Mesendoderm (in vitro differentiated cells): ENCODE data around the gene MROH2A.
A peak's percentile ranks its signal among the peaks of the same experiment; 100 is the strongest.

Experiments used
- DNase-seq: peaks from one replicate; pipeline ENCODE4 v3.0.0; 2013
- H2AK5ac ChIP-seq: 2 replicates; pipeline ENCODE4 v1.6.1; 2013; ENCODE audit warnings: low read length, inconsistent platforms
- H2BK120ac ChIP-seq: 2 replicates; pipeline ENCODE4 v1.6.1; 2013; ENCODE audit warnings: low read depth, mild to moderate bottlenecking, low read length, moderate library complexity, mixed read lengths
- H2BK15ac ChIP-seq: replicated peaks from 2 replicates; pipeline ENCODE4 v1.6.1; 2013; ENCODE audit warnings: low read depth, mild to moderate bottlenecking, moderate library complexity
- H2BK5ac ChIP-seq: 2 replicates; pipeline ENCODE4 v1.6.1; 2013; ENCODE audit warnings: low read length, inconsistent platforms
- H3K18ac ChIP-seq: 2 replicates; pipeline ENCODE4 v1.6.1; 2013; ENCODE audit warnings: mild to moderate bottlenecking, low read length, mixed read lengths
- H3K23ac ChIP-seq: one replicate; pipeline ENCODE4 v1.6.1; 2013; ENCODE audit warnings: low read length
- H3K27ac ChIP-seq: 2 replicates; pipeline ENCODE4 v1.5.1; 2013; ENCODE audit warnings: low read depth, mild to moderate bottlenecking, inconsistent platforms, low read length, moderate library complexity
- H3K27me3 ChIP-seq: 2 replicates; pipeline ENCODE4 v1.6.1; 2013; ENCODE audit warnings: low read length, control low read depth, mild to moderate bottlenecking, inconsistent platforms; ENCODE audit not compliant: insufficient read depth, poor library complexity
- H3K36me3 ChIP-seq: 2 replicates; pipeline ENCODE4 v1.6.1; 2013; ENCODE audit warnings: low read length, inconsistent platforms; ENCODE audit not compliant: control insufficient read depth, insufficient read depth
- H3K4ac ChIP-seq: one replicate; pipeline ENCODE4 v1.6.1; 2013; ENCODE audit warnings: low read depth, mild to moderate bottlenecking, low read length, moderate library complexity
- H3K4me1 ChIP-seq: 2 replicates; pipeline ENCODE4 v1.6.1; 2013; ENCODE audit warnings: low read depth, low read length, inconsistent platforms; ENCODE audit not compliant: control insufficient read depth
- H3K4me2 ChIP-seq: 2 replicates; pipeline ENCODE4 v1.6.1; 2013; ENCODE audit warnings: low read length
- H3K4me3 ChIP-seq: 2 replicates; pipeline ENCODE4 v1.5.1; 2013; ENCODE audit warnings: mild to moderate bottlenecking, low read length
- H3K56ac ChIP-seq: one replicate; pipeline ENCODE4 v1.6.1; 2013; ENCODE audit warnings: low read length
- H3K79me1 ChIP-seq: 2 replicates; pipeline ENCODE4 v1.6.1; 2013; ENCODE audit warnings: low read length, inconsistent platforms
- H3K79me2 ChIP-seq: 2 replicates; pipeline ENCODE4 v1.6.1; 2013; ENCODE audit warnings: mild to moderate bottlenecking, low read length; ENCODE audit not compliant: control insufficient read depth, insufficient read depth
- H3K9ac ChIP-seq: 2 replicates; pipeline ENCODE4 v1.6.1; 2013; ENCODE audit warnings: low read length, inconsistent platforms
- H4K5ac ChIP-seq: one replicate; pipeline ENCODE4 v1.6.1; 2013; ENCODE audit warnings: low read length
- H4K8ac ChIP-seq: one replicate; pipeline ENCODE4 v1.6.1; 2013; ENCODE audit warnings: low read depth, mild to moderate bottlenecking, control low read depth, low read length, moderate library complexity
- WGBS: extraction: QIAGEN DNeasy Blood & Tissue Kit; methylation state at CpG from one replicate; pipeline ENCODE4 v1.1.7; 2013; ENCODE audit warnings: low lambda C conversion rate, missing lambda C conversion rate; ENCODE audit not compliant: insufficient coverage; ENCODE audit errors: extremely low coverage; 5-methylcytosine and 5-hydroxymethylcytosine counted together

MROH2A gene

DNA sequence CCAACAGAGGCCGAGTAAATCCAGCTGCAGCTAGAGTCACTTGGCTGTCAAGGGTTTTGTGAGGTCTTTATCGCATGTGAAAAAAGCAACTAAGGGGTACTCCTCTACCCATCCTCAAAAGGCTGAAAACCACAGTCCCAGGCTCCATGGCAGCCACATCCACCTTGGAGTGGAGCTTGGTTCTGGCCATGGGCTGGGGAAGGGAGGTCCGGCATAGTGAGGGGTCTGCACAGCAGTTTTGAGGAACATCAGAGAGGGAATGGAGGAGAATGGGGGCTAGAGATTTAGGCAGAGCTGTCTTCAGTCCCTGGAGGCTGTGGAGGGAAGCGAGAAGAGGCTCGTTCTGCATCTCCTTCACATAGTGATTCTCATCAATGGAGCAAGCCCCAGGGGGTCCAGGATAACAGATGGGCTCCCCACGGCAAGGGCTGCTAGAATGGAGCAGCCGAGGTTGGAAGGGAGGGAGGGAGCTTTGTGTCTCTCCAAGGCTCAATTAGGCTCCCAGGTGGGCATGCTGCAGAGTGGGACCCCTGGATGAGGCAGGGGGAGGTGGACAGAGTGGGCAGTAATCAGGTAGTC, 21.0 kb downstream of the MROH2A start:
- no peaks in the 10 kb centered on the region for H3K79me1 ChIP-seq
- no peak overlapping the region for H2BK15ac ChIP-seq
- no peak overlapping the region for H2BK5ac ChIP-seq
- no peak overlapping the region for H3K56ac ChIP-seq
- H3K79me2 ChIP-seq: no peaks in the 10 kb centered on the region
- no peak overlapping the region for H3K18ac ChIP-seq
- H2BK120ac ChIP-seq: no peak overlapping the region
- no peak overlapping the region for H4K5ac ChIP-seq
- no peak overlapping the region for H3K9ac ChIP-seq
- DNase-seq: peak; percentile 3
- no peak overlapping the region for H3K4ac ChIP-seq
- H3K4me2 ChIP-seq: no peak overlapping the region
- no peak overlapping the region for H3K4me3 ChIP-seq
- H4K8ac ChIP-seq: no peak overlapping the region
- H3K27me3 ChIP-seq: no peaks in the 10 kb centered on the region
- no peak overlapping the region for H3K23ac ChIP-seq
- no peak overlapping the region for H2AK5ac ChIP-seq
- H3K27ac ChIP-seq: no peak overlapping the region
- no peaks in the 10 kb centered on the region for H3K36me3 ChIP-seq
- no CpG with 5 or more reads among the region's 7 CpGs for WGBS
- no peaks in the 10 kb centered on the region for H3K4me1 ChIP-seq

GRCh38 chr2:233799716-233800115, 21.6 kb downstream of the MROH2A start:
- Histone ChIP-seq H3K56ac (no peak overlapping the region), H3K27me3 (no peaks in the 10 kb centered on the region), H3K4me3 (no peak overlapping the region), H3K36me3 (no peaks in the 10 kb centered on the region), H2BK15ac (no peak overlapping the region), H2BK120ac (no peak overlapping the region), H2BK5ac (no peak overlapping the region), H4K8ac (no peak overlapping the region), H4K5ac (no peak overlapping the region), H3K9ac (no peak overlapping the region), H3K4me2 (no peak overlapping the region), H3K79me1 (no peaks in the 10 kb centered on the region), H3K23ac (no peak overlapping the region), H3K4me1 (no peaks in the 10 kb centered on the region), H3K4ac (no peak overlapping the region), H3K27ac (no peak overlapping the region), H3K18ac (no peak overlapping the region), H2AK5ac (no peak overlapping the region), H3K79me2 (no peaks in the 10 kb centered on the region)
- no CpG with 5 or more reads among the region's 5 CpGs for WGBS
- DNase-seq: no peak

DNA sequence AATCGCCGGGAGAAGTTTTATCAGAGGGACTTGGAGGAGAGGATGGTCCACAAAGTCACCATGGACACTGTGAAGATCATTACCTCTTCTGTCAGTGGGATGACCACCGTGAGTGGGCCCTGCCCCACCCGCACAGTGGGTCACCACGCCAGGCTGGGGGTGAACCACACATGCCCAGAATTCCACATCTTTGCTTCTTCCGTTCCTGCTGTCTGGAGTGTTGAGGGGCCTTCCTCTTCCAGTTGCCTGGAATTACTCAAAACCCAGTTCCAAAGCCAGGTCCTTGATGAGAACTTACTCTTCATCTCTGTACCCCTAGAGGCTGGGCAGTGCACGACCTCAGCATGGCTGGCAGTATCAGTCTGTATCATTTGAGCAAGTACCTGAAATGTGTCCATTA, 22.1 kb downstream of the MROH2A start:
- no peak overlapping the region for H3K9ac ChIP-seq
- no peaks in the 10 kb centered on the region for H3K27me3 ChIP-seq
- no peaks in the 10 kb centered on the region for H3K79me2 ChIP-seq
- H3K23ac ChIP-seq: no peak overlapping the region
- no peak overlapping the region for H4K5ac ChIP-seq
- H4K8ac ChIP-seq: no peak overlapping the region
- no CpG with 5 or more reads among the region's 7 CpGs for WGBS
- no peak overlapping the region for H3K56ac ChIP-seq
- H3K36me3 ChIP-seq: no peaks in the 10 kb centered on the region
- no peak overlapping the region for H3K4me2 ChIP-seq
- DNase-seq: no peak
- H3K4me1 ChIP-seq: no peaks in the 10 kb centered on the region
- H2BK5ac ChIP-seq: no peak overlapping the region
- H3K4me3 ChIP-seq: no peak overlapping the region
- no peak overlapping the region for H3K27ac ChIP-seq
- H3K18ac ChIP-seq: no peak overlapping the region
- no peak overlapping the region for H2BK15ac ChIP-seq
- H3K79me1 ChIP-seq: no peaks in the 10 kb centered on the region
- H2BK120ac ChIP-seq: no peak overlapping the region
- no peak overlapping the region for H2AK5ac ChIP-seq
- H3K4ac ChIP-seq: no peak overlapping the region

DNA sequence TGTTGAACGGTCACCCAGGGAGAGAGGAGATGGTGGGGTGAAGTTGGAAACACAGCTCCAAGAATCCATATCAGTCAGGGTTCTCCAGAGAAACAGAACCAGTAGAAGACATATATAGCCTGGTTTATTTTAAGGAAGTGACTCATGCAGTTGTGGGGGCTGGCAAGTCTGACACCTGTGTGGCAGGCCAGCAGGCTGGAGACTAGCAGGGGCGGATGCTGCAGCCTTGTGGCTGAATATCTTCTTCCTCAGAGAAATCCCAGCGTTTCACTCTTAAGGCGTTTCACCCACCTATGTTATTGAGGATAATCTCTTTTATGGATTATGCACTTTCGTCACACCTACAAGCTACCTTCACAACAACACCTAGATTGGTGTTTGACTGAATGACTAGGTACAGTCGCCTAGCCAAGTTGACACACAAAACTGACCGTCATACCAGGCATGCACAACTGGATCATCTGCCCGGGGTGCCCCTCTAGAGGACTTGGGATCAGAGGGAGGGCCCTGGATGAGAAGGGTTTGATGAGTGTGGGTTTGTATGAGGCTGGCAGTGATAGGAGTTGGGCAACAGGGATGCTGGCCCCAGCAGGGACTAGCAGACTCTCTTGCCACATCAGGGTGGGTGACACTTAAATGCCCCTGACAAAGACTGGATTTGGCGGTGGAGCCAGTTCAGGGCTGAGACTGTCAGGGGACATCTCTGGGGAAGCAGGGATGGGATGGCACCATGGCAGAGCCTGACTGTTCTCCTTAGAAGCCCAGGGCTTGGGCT, 23.4 kb downstream of the MROH2A start:
- Histone ChIP-seq H3K27me3 (no peaks in the 10 kb centered on the region), H3K79me2 (no peaks in the 10 kb centered on the region), H4K5ac (no peak overlapping the region), H2BK5ac (no peak overlapping the region), H3K18ac (no peak overlapping the region), H2BK15ac (no peak overlapping the region), H3K4me3 (no peak overlapping the region), H3K27ac (no peak overlapping the region), H3K56ac (no peak overlapping the region), H2AK5ac (no peak overlapping the region), H3K79me1 (no peaks in the 10 kb centered on the region), H3K36me3 (no peaks in the 10 kb centered on the region), H3K9ac (no peak overlapping the region), H4K8ac (no peak overlapping the region), H3K4ac (no peak overlapping the region), H3K23ac (no peak overlapping the region), H2BK120ac (no peak overlapping the region), H3K4me2 (no peak overlapping the region), H3K4me1 (no peaks in the 10 kb centered on the region)
- WGBS: no CpG with 5 or more reads among the region's 9 CpGs
- DNase-seq: peak; percentile 58

- Histone ChIP-seq H3K4me1 (no peaks in the 10 kb centered on the region), H3K4me2 (no peak overlapping the region), H3K79me2 (no peaks in the 10 kb centered on the region), H2BK15ac (no peak overlapping the region), H3K9ac (no peak overlapping the region), H3K27ac (no peak overlapping the region), H3K4me3 (no peak overlapping the region), H3K56ac (no peak overlapping the region), H4K5ac (no peak overlapping the region), H3K18ac (no peak overlapping the region), H2BK120ac (no peak overlapping the region), H2BK5ac (no peak overlapping the region), H3K79me1 (no peaks in the 10 kb centered on the region), H3K4ac (no peak overlapping the region), H3K36me3 (no peaks in the 10 kb centered on the region), H2AK5ac (no peak overlapping the region), H3K23ac (no peak overlapping the region), H3K27me3 (no peaks in the 10 kb centered on the region), H4K8ac (no peak overlapping the region)
- WGBS: no CpG with 5 or more reads among the region's 3 CpGs
- DNase-seq: no peak
Observed at GRCh38 chr2:233802132-233802815, 24.1 kb downstream of the MROH2A start.
